GM19438 (cell line): Measurements from ENCODE around the gene CEP250.

Experiments
- ATAC-seq: cut with Tn5 transposase; IDR thresholded peaks from one replicate; pipeline ENCODE4 v1.9.1; 2021; ENCODE audit warnings: low read depth; ENCODE audit not compliant: unreplicated experiment

The CEP250 gene

GRCh38 chr20:35491823-35492222 is 36.4 kb downstream of the CEP250 start:
- no peak for ATAC-seq

- ATAC-seq = no peak
Observed at GRCh38 chr20:35492352-35492751, 37.0 kb downstream of the CEP250 start.

- ATAC-seq = no peak
Observed at GRCh38 chr20:35496481-35496880, 41.1 kb downstream of the CEP250 start.

- ATAC-seq = no peak
Observed at GRCh38 chr20:35497320-35497719, 41.9 kb downstream of the CEP250 start.

- no peak for ATAC-seq
Observed at GRCh38 chr20:35497780-35498189, 42.4 kb downstream of the CEP250 start.

GRCh38 chr20:35499271-35499670 is 43.9 kb downstream of the CEP250 start:
- ATAC-seq = no peak

- ATAC-seq = peak; percentile 72
Observed at GRCh38 chr20:35502352-35502751, 47.0 kb downstream of the CEP250 start.

GRCh38 chr20:35503281-35503680 is 47.9 kb downstream of the CEP250 start:
- ATAC-seq = no peak

GRCh38 chr20:35503841-35504561 is 48.6 kb downstream of the CEP250 start:
- ATAC-seq = no peak

GRCh38 chr20:35504751-35505150 is 49.4 kb downstream of the CEP250 start:
- ATAC-seq = no peak

- no peak for ATAC-seq
Observed at GRCh38 chr20:35506179-35506578, 50.8 kb downstream of the CEP250 start.

GRCh38 chr20:35506872-35507638 is 51.7 kb downstream of the CEP250 start:
- ATAC-seq = no peak

- no peak for ATAC-seq
Observed at GRCh38 chr20:35508493-35509218, 53.3 kb downstream of the CEP250 start.

- no peak for ATAC-seq
Observed at GRCh38 chr20:35510951-35511735, 55.7 kb downstream of the CEP250 start.

- ATAC-seq = no peak
Observed at GRCh38 chr20:35511814-35512420, 56.5 kb downstream of the CEP250 start.

- ATAC-seq = no peak
Observed at GRCh38 chr20:35514371-35514932, 59.1 kb downstream of the CEP250 start.

- ATAC-seq = no peak
Observed at GRCh38 chr20:35515341-35515740, 59.9 kb downstream of the CEP250 start.

- no peak for ATAC-seq
Observed at GRCh38 chr20:35515949-35516645, 60.7 kb downstream of the CEP250 start.

GRCh38 chr20:35517125-35517524 is 61.7 kb downstream of the CEP250 start:
- no peak for ATAC-seq
